Activated naive CD4-positive, alpha-beta T cell treated with anti-CD3 and anti-CD28 coated beads, Interleukin-2, amount 50 U/mL, for 16 hours (primary cell): ENCODE measurements around the gene USP46.

Experiments used
- DNase-seq: peaks from one replicate; pipeline ENCODE4 v3.0.0-alpha.2; 2020

The USP46 gene

GRCh38 chr4:52659001-52659721 lies at the start of gene USP46:
Gene USP46 (minus strand): TSS chr4:52659301. CDS start chr4:52659150, 151 bp downstream.
- DNase-seq = peak; percentile 45

GRCh38 chr4:52704661-52705060 lies 45.6 kb upstream of the USP46 start:
- no peak for DNase-seq

GRCh38 chr4:52704133-52704532 lies 45.0 kb upstream of the USP46 start:
- DNase-seq = no peak

GRCh38 chr4:52701207-52701606 lies 42.1 kb upstream of the USP46 start:
- no peak for DNase-seq

GRCh38 chr4:52694936-52695335 lies 35.8 kb upstream of the USP46 start:
- no peak for DNase-seq

- DNase-seq = no peak
Observed at GRCh38 chr4:52693492-52693891, 34.4 kb upstream of the USP46 start.

- DNase-seq = no peak
Observed at GRCh38 chr4:52689096-52689495, 30.0 kb upstream of the USP46 start.

GRCh38 chr4:52687696-52688095 lies 28.6 kb upstream of the USP46 start:
- no peak for DNase-seq

- DNase-seq = no peak
Observed at GRCh38 chr4:52685316-52685715, 26.2 kb upstream of the USP46 start.

GRCh38 chr4:52684896-52685295 lies 25.8 kb upstream of the USP46 start:
- DNase-seq = no peak

GRCh38 chr4:52680381-52680780 lies 21.3 kb upstream of the USP46 start:
- no peak for DNase-seq

- no peak for DNase-seq
Observed at GRCh38 chr4:52676536-52676935, 17.4 kb upstream of the USP46 start.

GRCh38 chr4:52675111-52675510 lies 16.0 kb upstream of the USP46 start:
- DNase-seq = no peak

GRCh38 chr4:52670739-52671138 lies 11.6 kb upstream of the USP46 start:
- no peak for DNase-seq

- no peak for DNase-seq
Observed at GRCh38 chr4:52670121-52670520, 11.0 kb upstream of the USP46 start.

- DNase-seq = no peak
Observed at GRCh38 chr4:52665592-52665991, 6.5 kb upstream of the USP46 start.

GRCh38 chr4:52664479-52664878 lies 5.4 kb upstream of the USP46 start:
- no peak for DNase-seq

- no peak for DNase-seq
Observed at GRCh38 chr4:52661966-52662690, 3.0 kb upstream of the USP46 start.

GRCh38 chr4:52660643-52661042 lies 1.5 kb upstream of the USP46 start:
- DNase-seq = no peak

GRCh38 chr4:52659722-52660261 lies 691 bp upstream of the USP46 start:
- peak; percentile 14 for DNase-seq

GRCh38 chr4:52658641-52659000 lies 480 bp downstream of the USP46 start:
- no peak for DNase-seq

- DNase-seq = no peak
Observed at GRCh38 chr4:52657618-52658501, 1.2 kb downstream of the USP46 start.

- DNase-seq = no peak
Observed at GRCh38 chr4:52657292-52657617, 1.8 kb downstream of the USP46 start.
